PC-3 (cell line): ENCODE data around the gene HOGA1.

ENCODE experiments used
- CTCF ChIP-seq: fragments of 300-600 bp; sonication (generic); conservative IDR thresholded peaks from 2 replicates; pipeline ENCODE4 v1.5.1; 2017; ENCODE audit warnings: antibody characterized with exemption, low read depth, mild to moderate bottlenecking, low read length
- EZH2 ChIP-seq: fragments of 300-600 bp; sonication (generic); IDR thresholded peaks from one replicate; pipeline ENCODE4 v1.6.1; 2017; ENCODE audit warnings: antibody characterized with exemption, mild to moderate bottlenecking, low read length; ENCODE audit not compliant: unreplicated experiment

GRCh38 chr10:97608991-97609561 is 24.9 kb downstream of the HOGA1 start:
- TF ChIP-seq CTCF (no peak), EZH2 (no peak)
